Rectal smooth muscle tissue (tissue), 1 donor: ENCODE data around the gene ANO2.

Source experiments
- H3K27ac ChIP-seq: one replicate; pipeline ENCODE4 v1.7.0; 2013; ENCODE audit warnings: low read depth, low read length, inconsistent platforms
- H3K27me3 ChIP-seq: one replicate; pipeline ENCODE4 v1.7.0; 2013; ENCODE audit warnings: low read length; ENCODE audit not compliant: control insufficient read depth, insufficient read depth
- H3K36me3 ChIP-seq: one replicate; pipeline ENCODE4 v1.7.0; 2013; ENCODE audit warnings: low read length; ENCODE audit not compliant: control insufficient read depth, insufficient read depth
- H3K4me1 ChIP-seq: one replicate; pipeline ENCODE4 v1.7.0; 2013; ENCODE audit warnings: low read length; ENCODE audit not compliant: control insufficient read depth, insufficient read depth
- H3K4me3 ChIP-seq: one replicate; pipeline ENCODE4 v1.7.0; 2013; ENCODE audit warnings: low read length
- H3K9ac ChIP-seq: one replicate; pipeline ENCODE4 v1.7.0; 2013; ENCODE audit warnings: low read length

The ANO2 gene

GRCh38 chr12:5575987-5576386 is 369.1 kb downstream of the ANO2 start:
- Histone ChIP-seq H3K36me3 (no peaks in the 10 kb centered on the region), H3K4me1 (no peaks in the 10 kb centered on the region), H3K27ac (no peak overlapping the region), H3K4me3 (no peak overlapping the region), H3K27me3 (no peaks in the 10 kb centered on the region), H3K9ac (no peak overlapping the region)

- Histone ChIP-seq H3K36me3 (no peaks in the 10 kb centered on the region), H3K4me1 (no peaks in the 10 kb centered on the region), H3K4me3 (no peak overlapping the region), H3K9ac (no peak overlapping the region), H3K27ac (no peak overlapping the region), H3K27me3 (no peaks in the 10 kb centered on the region)
Measured at GRCh38 chr12:5575232-5575631, 369.8 kb downstream of the ANO2 start.

- Histone ChIP-seq H3K4me1 (no peaks in the 10 kb centered on the region), H3K4me3 (no peak overlapping the region), H3K36me3 (no peaks in the 10 kb centered on the region), H3K27me3 (no peaks in the 10 kb centered on the region), H3K27ac (no peak overlapping the region), H3K9ac (no peak overlapping the region)
Measured at GRCh38 chr12:5573390-5573789, 371.7 kb downstream of the ANO2 start.

- no peak overlapping the region for H3K4me3 ChIP-seq
- H3K4me1 ChIP-seq: no peaks in the 10 kb centered on the region
- no peak overlapping the region for H3K9ac ChIP-seq
- H3K27ac ChIP-seq: no peak overlapping the region
- H3K27me3 ChIP-seq: no peaks in the 10 kb centered on the region
- H3K36me3 ChIP-seq: no peaks in the 10 kb centered on the region
Measured at GRCh38 chr12:5571115-5571514, 373.9 kb downstream of the ANO2 start.

- Histone ChIP-seq H3K27me3 (no peaks in the 10 kb centered on the region), H3K4me1 (no peaks in the 10 kb centered on the region), H3K4me3 (no peak overlapping the region), H3K27ac (no peak overlapping the region), H3K9ac (no peak overlapping the region), H3K36me3 (no peaks in the 10 kb centered on the region)
Measured at GRCh38 chr12:5570416-5570815, 374.6 kb downstream of the ANO2 start.

GRCh38 chr12:5568325-5568981 is 376.6 kb downstream of the ANO2 start:
- no peak overlapping the region for H3K27ac ChIP-seq
- no peak overlapping the region for H3K9ac ChIP-seq
- H3K4me1 ChIP-seq: no peaks in the 10 kb centered on the region
- H3K27me3 ChIP-seq: no peaks in the 10 kb centered on the region
- H3K36me3 ChIP-seq: no peaks in the 10 kb centered on the region
- no peak overlapping the region for H3K4me3 ChIP-seq

GRCh38 chr12:5567016-5567725 is 377.9 kb downstream of the ANO2 start:
- Histone ChIP-seq H3K9ac (no peak overlapping the region), H3K4me3 (no peak overlapping the region), H3K36me3 (no peaks in the 10 kb centered on the region), H3K27ac (no peak overlapping the region), H3K27me3 (no peaks in the 10 kb centered on the region), H3K4me1 (no peaks in the 10 kb centered on the region)

- Histone ChIP-seq H3K9ac (no peak overlapping the region), H3K27ac (no peak overlapping the region), H3K36me3 (no peaks in the 10 kb centered on the region), H3K4me3 (no peak overlapping the region), H3K27me3 (no peaks in the 10 kb centered on the region), H3K4me1 (no peaks in the 10 kb centered on the region)
Measured at GRCh38 chr12:5565933-5566599, 379.0 kb downstream of the ANO2 start.

- H3K4me3 ChIP-seq: no peak overlapping the region
- H3K9ac ChIP-seq: no peak overlapping the region
- H3K4me1 ChIP-seq: no peaks in the 10 kb centered on the region
- no peaks in the 10 kb centered on the region for H3K27me3 ChIP-seq
- no peak overlapping the region for H3K27ac ChIP-seq
- H3K36me3 ChIP-seq: no peaks in the 10 kb centered on the region
Measured at GRCh38 chr12:5562581-5562980, 382.5 kb downstream of the ANO2 start.

- H3K4me1 ChIP-seq: no peaks in the 10 kb centered on the region
- no peak overlapping the region for H3K27ac ChIP-seq
- no peak overlapping the region for H3K9ac ChIP-seq
- H3K36me3 ChIP-seq: no peaks in the 10 kb centered on the region
- H3K27me3 ChIP-seq: no peaks in the 10 kb centered on the region
- H3K4me3 ChIP-seq: no peak overlapping the region
Measured at GRCh38 chr12:5561846-5562245, 383.2 kb downstream of the ANO2 start.

GRCh38 chr12:5561057-5561456 is 384.0 kb downstream of the ANO2 start:
- H3K27me3 ChIP-seq: no peaks in the 10 kb centered on the region
- H3K27ac ChIP-seq: no peak overlapping the region
- no peaks in the 10 kb centered on the region for H3K36me3 ChIP-seq
- H3K4me1 ChIP-seq: no peaks in the 10 kb centered on the region
- H3K9ac ChIP-seq: no peak overlapping the region
- H3K4me3 ChIP-seq: no peak overlapping the region

- no peaks in the 10 kb centered on the region for H3K36me3 ChIP-seq
- H3K27me3 ChIP-seq: no peaks in the 10 kb centered on the region
- no peak overlapping the region for H3K9ac ChIP-seq
- H3K4me3 ChIP-seq: no peak overlapping the region
- no peaks in the 10 kb centered on the region for H3K4me1 ChIP-seq
- no peak overlapping the region for H3K27ac ChIP-seq
Measured at GRCh38 chr12:5560265-5560664, 384.8 kb downstream of the ANO2 start.
